HG02852 (cell line): ENCODE measurements around the gene SSR1.

Source experiments
- ATAC-seq: cut with Tn5 transposase; IDR thresholded peaks from one replicate; pipeline ENCODE4 v1.9.1; 2021; ENCODE audit warnings: mild to moderate bottlenecking, moderate library complexity; ENCODE audit not compliant: unreplicated experiment

SSR1 gene

DNA sequence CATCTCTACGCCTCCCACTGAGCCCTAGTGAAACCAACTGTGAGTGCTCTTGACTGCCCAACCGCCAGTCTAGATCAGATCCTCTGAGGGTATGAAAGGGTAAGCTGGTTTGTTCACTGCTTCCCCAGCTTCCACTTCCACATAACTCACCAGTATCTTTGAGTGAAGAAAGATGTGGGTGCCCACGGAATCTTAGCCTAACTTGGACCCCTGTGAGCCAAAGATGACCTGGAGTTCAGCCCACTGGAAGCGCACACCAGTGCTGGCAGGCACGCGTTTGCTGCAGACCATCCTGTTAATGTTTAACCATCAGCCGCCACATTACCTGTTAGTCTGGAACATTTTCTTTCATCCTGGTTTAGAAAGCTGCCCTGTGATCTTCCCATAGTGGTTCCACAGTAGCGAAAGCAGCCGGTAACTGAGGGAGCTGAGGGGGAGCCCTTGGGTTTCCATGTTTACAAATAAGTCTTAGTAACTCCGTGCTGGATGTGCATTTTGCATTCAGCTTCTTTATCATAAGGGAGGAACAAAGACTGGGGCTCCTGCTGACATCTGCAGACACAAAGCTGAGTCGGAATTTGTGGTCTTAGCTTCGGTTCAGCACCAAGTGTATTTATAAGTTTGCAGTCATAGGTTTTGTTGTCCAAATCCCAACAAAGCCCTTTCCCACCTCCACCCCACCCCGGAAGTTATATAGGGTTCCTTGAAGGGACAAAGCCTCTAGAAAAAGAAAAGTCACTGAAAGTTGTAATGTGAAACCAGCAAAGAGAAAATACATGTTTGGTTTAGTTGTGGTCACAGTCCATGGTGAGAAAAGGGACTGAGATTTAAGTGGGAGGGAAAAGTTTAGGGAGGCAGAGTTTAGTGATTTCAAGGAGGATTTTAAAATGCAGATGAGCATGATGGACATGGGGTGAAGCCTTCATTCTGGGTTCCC lies 71.0 kb downstream of the SSR1 start:
- no peak for ATAC-seq

DNA sequence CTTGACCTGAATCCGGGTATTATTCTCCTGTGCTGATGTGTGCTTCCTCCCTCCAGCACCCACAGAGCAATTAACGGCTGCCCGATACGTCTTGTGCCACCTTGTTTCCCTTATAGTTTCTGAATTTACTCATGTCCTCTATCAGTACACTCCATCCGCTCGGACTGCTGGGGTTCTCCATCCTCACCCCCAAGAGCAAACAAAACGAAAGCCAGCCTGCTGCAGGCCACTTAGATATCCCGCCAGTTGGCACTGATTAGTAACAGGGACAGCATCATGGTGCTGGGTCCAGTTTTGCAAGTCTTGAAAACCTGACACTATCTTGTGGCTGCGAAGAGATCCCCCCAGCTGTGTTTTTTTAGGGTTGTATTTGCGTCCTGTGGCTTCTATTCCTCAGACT lies 71.8 kb downstream of the SSR1 start:
- no peak for ATAC-seq

DNA sequence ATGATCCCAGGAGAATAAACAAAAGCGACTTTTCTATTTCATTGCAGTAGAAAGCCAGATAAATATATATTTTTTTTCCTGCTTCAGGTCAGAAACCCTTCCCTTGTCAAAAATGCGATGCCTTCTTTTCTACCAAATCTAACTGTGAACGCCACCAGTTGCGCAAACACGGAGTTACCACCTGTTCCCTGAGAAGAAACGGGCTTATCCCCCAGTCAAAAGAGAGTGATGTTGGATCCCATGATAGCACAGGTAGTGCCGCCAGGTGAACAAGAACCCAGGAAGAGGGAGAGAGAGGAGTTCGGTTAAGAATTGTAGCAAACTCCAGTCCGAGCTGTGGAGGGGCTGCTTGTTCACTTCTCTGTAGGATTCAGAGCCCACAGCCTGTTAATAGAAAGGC lies 72.6 kb downstream of the SSR1 start:
- no peak for ATAC-seq

DNA sequence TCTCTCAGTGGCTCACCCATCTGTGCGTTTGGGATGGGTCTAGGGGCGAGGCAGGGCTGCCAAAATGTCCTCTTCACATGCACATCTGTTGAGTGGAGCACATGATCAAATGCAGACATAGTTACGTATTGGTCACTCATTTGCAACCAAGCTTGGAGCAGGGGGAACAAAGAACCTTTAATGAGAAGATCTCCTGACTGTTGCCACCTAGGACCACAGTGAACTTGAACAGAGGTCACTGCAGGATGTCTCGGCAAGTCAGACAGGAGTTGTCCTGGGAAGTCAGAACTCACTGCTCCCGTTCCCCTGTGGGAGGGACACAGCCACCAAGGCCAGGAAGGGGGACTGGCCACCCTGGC lies 73.4 kb downstream of the SSR1 start:
- ATAC-seq = no peak

DNA sequence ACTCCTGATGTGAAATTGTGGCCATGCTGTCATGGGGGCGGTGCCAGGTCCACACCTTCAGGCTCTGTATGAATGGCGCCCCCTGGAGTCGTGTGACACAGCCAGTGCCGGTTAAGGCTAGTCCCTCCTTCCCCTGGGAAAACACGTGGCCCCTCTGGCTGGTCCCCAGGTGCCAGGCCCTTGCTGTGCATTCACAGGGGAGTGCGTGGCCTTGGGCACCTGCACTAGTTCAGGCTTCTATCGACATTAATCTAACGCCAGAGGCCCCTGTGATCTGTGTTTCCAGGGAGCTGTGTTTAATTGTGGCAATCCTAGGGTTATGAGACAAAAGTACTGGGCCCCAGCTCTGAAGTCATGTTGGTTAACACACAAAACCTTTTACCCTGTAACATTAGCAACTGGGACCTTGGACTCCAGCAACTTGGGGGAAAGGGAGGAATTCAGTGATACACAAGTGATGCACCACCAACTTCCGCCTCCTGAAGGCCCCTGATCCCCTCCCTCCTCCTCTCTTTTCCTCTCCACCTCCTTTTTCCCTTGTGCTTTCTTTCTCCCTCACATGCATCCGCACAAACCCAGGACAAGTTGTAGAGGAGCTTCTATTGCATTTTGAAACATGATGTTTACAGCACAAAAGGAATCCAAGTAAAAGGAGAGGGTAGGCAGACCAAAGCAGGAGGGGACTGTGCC lies 74.0 kb downstream of the SSR1 start:
- peak; percentile 44 for ATAC-seq

DNA sequence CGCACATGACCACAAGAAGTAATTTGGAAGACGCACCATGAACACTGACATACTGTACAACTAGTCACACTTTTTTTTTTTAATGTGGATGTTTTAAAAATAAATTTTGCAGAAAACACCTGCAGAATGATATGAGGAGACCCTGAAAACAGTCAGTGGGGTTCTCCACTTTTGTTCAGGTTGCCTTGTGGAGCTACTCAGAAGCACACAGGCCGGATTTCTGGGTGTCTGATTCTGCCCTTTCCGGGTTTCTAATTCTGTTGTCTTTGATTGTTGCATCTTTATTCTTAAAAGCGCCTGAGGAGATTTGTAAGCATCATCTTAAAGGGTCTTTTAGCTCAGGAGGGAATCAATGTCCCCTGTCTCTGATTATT lies 74.5 kb downstream of the SSR1 start:
- no peak for ATAC-seq

DNA sequence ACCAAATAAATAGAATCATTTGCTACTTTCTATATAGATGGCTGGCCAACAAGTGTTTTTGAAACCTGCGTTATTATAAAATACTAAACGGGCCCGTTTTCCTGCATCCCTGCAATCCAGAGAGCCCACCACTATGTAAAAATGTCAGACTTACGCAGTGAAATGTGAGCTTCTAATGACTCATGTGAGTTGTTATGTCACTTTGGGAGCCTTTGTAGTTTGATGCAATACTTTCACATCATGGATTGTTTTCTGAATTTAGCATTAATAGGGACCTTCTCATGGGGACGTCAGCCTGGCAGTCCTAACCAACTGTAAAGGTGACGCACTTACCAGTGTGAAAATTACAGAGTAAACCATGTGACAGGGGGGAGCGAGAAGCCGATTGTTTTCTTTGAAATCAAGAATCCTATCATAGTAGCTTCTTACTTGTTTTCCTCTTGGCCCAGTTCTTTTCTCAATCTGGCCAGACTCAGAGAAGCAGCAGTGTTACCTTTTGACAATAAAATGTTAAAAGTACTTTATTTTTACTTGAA lies 75.3 kb downstream of the SSR1 start:
- no peak for ATAC-seq

DNA sequence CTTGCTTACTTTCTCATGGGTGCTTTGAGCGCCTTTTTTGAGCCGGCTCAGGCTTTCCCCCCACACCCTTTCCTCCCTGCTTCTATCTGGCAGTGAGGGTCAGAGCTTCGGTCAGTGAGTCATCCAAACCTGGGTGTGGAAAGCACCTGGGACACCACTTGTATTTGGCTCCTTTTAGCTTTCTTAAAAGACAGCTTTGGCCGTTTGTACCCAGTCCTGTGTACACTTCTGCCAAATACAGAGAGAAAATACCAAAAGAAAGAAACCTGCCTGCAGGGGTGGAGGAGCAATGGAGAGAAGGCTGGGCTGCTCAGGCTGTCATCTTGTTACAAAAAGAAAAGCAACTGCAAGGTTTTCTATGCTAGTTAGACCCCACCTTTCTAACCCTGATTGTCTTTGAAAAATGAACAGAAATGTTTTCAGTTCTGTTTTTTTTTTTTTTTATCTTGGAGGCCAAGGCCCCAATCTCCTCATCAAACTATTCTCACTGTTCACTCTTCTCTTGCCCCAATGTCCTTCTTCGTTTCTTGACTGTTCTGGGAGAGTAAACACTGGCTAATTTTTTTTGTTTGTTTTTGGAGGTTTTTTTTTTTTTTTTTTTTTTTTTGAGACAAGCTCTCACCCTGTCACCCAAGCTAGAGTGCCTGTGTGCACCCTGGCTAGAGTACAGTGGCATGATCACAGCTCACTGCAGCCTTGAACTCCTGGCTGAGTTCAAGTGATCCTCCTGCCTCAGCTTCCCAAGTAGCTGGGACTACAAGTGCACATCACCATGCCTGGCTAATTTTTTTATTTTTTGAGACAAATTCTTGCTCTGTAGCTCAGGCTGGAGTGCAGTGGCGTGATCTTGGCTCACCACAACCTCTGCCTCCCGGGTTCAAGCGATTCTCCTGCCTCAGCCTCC lies 76.4 kb downstream of the SSR1 start:
- peak; percentile 63 for ATAC-seq

DNA sequence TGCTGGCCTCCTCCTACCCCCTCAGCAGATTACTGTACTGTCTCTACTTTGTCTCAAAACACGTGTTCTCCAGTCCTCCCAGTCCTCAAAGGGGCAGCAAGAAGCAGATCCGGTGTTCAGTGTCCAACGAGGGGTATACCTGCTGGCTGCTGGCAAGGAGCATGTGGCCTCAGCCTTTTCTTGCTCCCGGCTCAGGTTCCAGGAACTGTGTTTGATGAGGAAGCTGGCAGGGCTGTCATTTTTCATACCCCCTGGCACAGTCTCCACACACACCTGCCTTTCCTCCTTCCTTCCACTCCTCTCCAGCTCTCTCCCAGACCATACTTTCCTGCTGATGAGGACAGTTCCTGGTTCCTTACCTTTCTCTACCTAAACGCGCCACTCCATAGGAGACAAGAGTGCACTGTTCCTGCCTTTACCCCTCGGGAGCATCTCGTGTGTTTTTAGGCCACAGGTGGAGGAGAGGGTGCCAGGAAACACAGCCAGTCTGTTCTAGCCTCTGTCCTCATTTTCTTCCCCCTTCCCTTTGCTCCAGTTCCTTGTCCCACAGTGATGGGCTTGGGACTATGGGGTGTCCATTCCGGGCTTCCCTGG lies 77.2 kb downstream of the SSR1 start:
- ATAC-seq = no peak

DNA sequence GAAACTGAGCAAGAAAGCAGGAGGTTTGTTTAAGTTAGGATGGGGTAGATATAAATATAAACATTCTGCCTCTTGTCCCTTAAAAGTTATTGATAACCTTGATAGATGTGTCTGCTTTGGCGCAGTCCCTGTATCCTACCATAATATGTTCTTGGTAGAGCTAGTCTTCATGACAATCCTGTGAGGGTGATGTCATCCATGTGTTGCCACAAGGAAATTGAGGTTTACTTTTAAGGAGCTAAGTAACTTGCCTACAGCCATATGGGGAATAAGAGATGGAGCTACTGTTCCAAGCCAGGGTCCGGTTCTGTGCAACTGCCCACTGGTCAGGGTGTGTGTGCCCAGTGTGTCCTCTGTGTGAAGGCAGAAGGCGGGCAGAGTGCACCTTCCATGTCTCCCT lies 78.5 kb downstream of the SSR1 start:
- ATAC-seq = no peak

DNA sequence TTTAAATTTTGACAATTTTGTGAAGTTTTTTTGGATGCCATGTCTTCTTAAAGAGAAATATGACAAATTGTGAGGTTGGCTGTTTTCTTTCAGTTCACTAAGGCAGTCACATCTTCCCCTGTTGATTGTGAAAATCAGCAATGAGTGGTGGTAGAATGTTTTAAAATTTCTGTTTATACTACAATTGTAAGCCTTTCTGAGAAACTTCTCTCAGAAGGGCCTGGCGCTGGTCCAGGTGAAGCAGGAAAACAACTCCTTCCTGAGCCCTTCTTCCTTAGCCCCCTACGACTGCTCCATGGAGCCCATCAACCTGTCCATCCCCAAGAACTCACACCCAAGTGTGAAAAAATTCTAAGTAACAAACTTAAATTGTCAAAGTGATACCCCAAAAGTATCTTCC lies 80.6 kb downstream of the SSR1 start:
- no peak for ATAC-seq

DNA sequence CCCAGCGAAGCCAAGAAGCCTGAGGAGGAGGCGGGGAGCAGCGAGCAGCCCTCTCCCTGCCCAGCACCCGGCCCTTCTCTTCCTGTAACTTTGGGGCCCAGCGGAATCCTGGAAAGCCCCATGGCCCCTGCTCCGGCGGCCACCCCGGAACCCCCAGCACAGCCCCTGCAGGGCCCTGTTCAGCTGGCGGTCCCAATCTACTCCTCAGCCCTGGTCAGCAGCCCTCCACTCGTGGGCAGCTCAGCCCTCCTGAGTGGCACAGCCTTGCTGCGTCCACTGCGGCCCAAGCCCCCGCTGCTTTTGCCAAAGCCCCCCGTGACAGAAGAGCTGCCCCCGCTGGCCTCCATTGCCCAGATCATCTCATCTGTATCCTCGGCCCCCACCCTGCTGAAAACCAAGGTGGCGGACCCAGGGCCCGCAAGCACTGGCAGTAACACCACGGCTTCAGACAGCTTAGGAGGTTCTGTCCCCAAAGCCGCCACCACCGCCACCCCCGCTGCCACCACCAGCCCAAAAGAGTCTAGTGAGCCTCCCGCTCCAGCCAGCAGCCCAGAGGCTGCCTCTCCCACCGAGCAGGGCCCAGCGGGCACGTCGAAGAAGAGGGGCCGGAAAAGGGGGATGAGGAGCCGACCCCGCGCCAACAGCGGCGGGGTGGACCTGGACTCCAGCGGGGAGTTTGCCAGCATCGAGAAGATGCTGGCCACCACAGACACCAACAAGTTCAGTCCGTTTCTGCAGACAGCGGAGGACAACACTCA lies 81.9 kb downstream of the SSR1 start:
- ATAC-seq = no peak

DNA sequence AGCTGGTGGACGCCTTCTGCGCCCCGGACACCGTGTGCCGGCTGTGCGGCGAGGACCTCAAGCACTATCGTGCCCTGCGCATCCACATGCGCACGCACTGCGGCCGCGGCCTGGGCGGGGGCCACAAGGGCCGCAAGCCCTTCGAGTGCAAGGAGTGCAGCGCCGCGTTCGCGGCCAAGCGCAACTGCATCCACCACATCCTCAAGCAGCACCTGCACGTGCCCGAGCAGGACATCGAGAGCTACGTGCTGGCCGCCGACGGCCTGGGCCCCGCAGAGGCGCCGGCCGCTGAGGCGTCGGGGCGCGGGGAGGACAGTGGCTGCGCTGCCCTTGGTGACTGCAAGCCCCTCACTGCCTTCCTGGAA lies 82.7 kb downstream of the SSR1 start:
- ATAC-seq = no peak

DNA sequence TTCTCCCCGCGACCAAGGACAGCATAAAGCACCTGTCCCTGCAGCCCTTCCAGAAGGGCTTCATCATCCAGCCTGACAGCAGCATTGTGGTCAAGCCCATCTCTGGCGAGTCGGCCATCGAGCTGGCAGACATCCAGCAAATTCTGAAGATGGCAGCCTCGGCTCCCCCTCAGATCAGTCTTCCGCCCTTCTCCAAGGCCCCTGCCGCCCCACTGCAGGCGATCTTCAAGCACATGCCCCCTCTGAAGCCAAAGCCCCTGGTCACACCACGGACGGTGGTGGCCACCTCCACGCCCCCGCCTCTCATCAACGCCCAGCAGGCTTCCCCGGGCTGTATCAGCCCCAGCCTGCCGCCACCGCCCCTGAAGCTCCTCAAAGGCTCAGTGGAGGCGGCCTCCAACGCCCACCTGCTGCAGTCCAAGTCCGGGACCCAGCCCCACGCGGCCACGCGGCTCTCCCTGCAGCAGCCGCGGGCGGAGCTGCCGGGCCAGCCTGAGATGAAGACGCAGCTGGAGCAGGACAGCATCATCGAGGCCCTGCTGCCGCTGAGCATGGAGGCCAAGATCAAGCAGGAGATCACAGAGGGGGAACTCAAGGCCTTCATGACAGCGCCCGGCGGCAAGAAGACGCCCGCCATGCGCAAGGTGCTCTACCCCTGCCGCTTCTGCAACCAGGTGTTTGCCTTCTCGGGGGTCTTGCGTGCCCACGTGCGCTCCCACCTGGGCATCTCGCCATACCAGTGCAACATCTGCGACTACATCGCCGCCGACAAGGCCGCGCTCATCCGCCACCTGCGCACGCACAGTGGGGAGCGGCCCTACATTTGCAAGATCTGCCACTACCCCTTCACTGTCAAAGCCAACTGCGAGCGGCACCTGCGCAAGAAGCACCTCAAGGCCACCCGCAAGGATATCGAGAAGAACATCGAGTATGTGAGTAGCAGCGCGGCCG lies 83.3 kb downstream of the SSR1 start:
- ATAC-seq = no peak

DNA sequence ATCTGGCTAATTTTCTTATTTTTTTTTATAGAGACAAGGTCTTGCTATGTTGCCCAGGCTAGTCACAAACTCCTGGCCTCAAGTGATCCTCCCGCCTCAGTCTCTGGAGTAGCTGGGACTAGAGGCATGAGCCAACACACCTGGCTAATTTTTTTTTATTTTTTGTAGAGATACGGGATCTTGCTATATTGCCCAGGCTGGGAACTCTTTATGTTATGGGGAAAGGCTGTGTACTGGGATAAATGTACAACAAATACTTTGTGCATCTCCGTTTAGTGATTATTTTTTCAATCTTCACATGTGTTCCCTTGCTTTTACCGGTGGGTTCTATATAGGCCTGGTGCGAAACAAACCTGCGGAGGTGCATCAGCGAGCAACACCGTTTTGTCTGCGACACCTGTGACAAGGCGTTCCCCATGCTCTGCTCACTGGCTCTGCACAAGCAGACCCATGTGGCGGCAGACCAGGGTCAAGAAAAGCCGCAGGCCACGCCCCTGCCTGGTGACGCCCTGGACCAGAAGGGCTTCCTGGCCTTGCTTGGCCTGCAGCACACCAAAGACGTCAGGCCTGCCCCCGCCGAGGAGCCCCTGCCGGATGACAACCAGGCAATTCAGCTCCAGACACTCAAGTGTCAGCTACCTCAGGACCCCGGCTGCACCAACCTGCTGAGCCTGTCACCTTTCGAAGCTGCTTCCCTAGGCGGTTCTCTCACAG lies 84.2 kb downstream of the SSR1 start:
- ATAC-seq = no peak

DNA sequence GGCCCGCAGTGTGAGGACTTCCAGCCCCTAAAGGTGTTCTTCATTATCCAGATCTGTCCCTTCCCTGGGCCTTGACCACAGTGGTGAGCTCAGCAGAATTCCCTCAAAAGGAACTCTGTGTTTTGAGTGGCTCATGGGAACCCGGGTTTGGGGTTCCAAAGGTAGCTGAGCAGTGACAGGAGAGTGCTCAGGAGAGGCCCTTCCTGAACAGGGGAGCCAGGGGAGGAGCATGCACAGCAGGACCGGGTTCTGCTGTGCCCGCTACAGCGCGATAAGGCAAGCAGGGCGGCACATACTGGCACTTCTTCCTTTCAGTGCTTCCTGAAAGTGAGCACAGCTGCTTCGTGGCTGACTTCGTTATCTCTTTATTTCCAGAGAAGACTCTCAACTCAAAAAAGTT lies 88.3 kb downstream of the SSR1 start:
- no peak for ATAC-seq

DNA sequence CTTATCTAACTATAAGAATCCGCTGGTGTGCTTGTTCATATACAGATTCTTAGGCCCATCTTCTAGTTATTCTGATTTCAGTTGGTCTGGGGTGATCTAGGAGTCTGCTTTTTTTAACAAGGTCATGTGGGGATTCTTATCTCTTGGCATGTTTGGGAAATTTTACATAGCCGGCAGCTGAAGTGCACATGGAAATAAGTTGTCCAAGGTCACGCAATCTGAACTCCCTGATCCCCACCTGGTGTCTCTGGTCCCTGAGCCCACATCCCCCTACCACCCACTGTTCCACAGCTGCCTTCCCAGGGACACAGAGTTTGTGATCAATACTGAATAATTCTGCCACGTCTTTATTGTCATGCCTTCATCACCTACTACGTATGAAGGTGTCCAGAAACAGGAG lies 90.8 kb downstream of the SSR1 start:
- ATAC-seq = no peak

DNA sequence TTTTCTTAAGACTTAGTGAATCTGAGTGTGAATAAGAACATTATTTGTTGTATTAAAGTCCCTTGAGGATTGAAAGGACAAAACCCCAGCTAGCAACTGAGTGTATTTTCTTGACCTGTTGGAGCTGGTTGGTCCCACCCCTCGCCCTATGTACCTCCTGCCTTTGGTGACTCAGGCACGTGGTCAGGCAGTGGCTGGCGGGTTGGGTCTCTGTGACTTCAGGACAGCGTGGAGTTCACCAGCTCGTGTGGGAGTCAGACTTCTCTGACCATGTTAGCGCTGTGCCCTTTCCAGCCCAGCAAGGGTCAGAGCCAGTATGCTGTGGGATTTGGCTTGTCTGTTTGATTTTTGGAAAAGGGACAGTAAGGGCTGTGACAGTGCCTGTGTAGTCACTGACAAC lies 93.7 kb downstream of the SSR1 start:
- no peak for ATAC-seq
